Body of pancreas (tissue), 4 donors: Measurements from ENCODE around the gene NEK1. TPM values are rescaled to one million over a fixed set of nuclear protein-coding genes. Genes with fewer than 3 reads are reported as not detected.
"Not testable (repeated sequence)": the region's sequence is repeated elsewhere in the genome, so short reads cannot be mapped to it uniquely, and the experiment has no call there.

Experiments used
- ATAC-seq: fragments of 150-250 bp; one replicate; pipeline ENCODE4 v1.9.1; 2016
- DNase-seq, 4 donors: peaks; one replicate each; pipeline ENCODE4 v3.0.0-alpha.2; 2019
- H3K27ac ChIP-seq, 4 donors: fragments of 200-600 bp; sonication (generic); 1 replicate in 3 of 4; 2 replicates in 1 of 4; pipeline versions ENCODE4 v1.5.1 to v1.6.1; 2016 to 2019; ENCODE audit warnings: mild to moderate bottlenecking in 1 of 4, mixed read lengths in 1 of 4, moderate library complexity in 1 of 4
- H3K27me3 ChIP-seq, 2 donors: fragments of 200-600 bp; sonication (generic); one replicate each; pipeline ENCODE4 v1.6.0; 2016; ENCODE audit warnings: mild to moderate bottlenecking in 1 of 2
- H3K36me3 ChIP-seq, 2 donors: fragments of 200-600 bp; sonication (generic); replicated peaks in 1 of 2; 2 replicates each; pipeline ENCODE4 v1.5.1; 2016; ENCODE audit warnings: low read depth in 2 of 2; ENCODE audit not compliant: insufficient read depth in 1 of 2
- H3K4me1 ChIP-seq: fragments of 200-600 bp; sonication (generic); one replicate; pipeline ENCODE4 v1.6.0; 2016
- H3K4me3 ChIP-seq, 2 donors: fragments of 200-600 bp; sonication (generic); 1 replicate in 1 of 2; 2 replicates in 1 of 2; pipeline ENCODE4 v1.5.1; 2016 to 2019
- H3K9me3 ChIP-seq, 3 donors: fragments of 200-600 bp; sonication (generic); 1 replicate in 2 of 3; 2 replicates in 1 of 3; pipeline ENCODE4 v1.5.1; 2016
- POLR2A ChIP-seq, 3 donors: fragments of 450-650 bp; IDR thresholded peaks; one replicate each; pipeline ENCODE4 v1.6.1; 2016; ENCODE audit warnings: antibody characterized with exemption in 3 of 3, mild to moderate bottlenecking in 2 of 3
- WGBS, 2 donors: methylation state at CpG; one replicate each; pipeline ENCODE4 v1.1.5; 2017; 5-methylcytosine and 5-hydroxymethylcytosine counted together
- intact Hi-C: fragments of 100-400 bp; cut with DNase I; formaldehyde crosslinking; loops from one replicate; pipeline ENCODE4 v1.15.1; 2023
- total RNA-seq, 2 donors: library from RNA; depleted of rRNA; stranded (reverse); fragments of >200 nt; gene quantifications; one replicate each; pipeline ENCODE4 v1.1.0, GENCODE V29; 2016
- TF ChIP-seq, protein P1 (sequence below), 7 experiments: fragments of 450-650 bp in 4 of 7; fragments of 200-600 bp in 3 of 7; sonication (generic) in 3 of 7; IDR thresholded peaks; one replicate each; pipeline ENCODE4 v1.5.1; 2016 to 2019; ENCODE audit warnings: antibody characterized with exemption in 7 of 7

Gene NEK1
- total RNA-seq, 2 donors from 2014 or later: 6.3 to 12.2 TPM

GRCh38 chr4:169540774-169541173, 71.6 kb downstream of the NEK1 start:
- TF ChIP-seq POLR2A (IDR thresholded peaks at IDR 0.05): no peak
- TF ChIP-seq, protein P1, sequence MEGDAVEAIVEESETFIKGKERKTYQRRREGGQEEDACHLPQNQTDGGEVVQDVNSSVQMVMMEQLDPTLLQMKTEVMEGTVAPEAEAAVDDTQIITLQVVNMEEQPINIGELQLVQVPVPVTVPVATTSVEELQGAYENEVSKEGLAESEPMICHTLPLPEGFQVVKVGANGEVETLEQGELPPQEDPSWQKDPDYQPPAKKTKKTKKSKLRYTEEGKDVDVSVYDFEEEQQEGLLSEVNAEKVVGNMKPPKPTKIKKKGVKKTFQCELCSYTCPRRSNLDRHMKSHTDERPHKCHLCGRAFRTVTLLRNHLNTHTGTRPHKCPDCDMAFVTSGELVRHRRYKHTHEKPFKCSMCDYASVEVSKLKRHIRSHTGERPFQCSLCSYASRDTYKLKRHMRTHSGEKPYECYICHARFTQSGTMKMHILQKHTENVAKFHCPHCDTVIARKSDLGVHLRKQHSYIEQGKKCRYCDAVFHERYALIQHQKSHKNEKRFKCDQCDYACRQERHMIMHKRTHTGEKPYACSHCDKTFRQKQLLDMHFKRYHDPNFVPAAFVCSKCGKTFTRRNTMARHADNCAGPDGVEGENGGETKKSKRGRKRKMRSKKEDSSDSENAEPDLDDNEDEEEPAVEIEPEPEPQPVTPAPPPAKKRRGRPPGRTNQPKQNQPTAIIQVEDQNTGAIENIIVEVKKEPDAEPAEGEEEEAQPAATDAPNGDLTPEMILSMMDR (IDR thresholded peaks at IDR 0.05): no peak
- ATAC-seq: no peak
- intact Hi-C loops: no loop called here

DNA sequence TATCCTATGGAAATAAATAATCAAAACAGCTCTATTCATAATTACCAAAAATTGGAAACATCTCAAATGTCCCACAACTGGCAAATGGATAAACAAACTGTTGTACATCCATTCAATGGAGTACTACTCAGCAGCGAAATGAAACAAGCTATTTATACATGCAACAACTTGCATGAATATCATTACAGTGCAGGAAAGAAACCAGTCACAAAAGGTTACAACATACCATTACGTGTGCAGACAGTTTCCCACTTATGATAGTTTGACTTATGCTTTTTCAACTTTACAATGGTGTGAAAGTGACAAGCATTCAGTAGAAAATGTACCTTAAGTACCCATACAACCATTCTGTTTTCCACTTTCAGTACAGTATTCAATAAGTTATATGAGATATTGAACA, 82.3 kb downstream of the NEK1 start:
- intact Hi-C loops: no loop called here

More at GRCh38 chr4:169540774-169541173, 71.6 kb downstream of the NEK1 start:
- H3K9me3 ChIP-seq: no peaks in the 10 kb centered on the region
- H3K36me3 ChIP-seq: no peaks in the 10 kb centered on the region
- H3K4me3 ChIP-seq: no peak overlapping the region
- no peaks in the 10 kb centered on the region for H3K4me1 ChIP-seq
- no peak for DNase-seq
- H3K27me3 ChIP-seq: no peaks in the 10 kb centered on the region
- H3K27ac ChIP-seq: no peak overlapping the region

GRCh38 chr4:169523796-169524195, 88.6 kb downstream of the NEK1 start:
- intact Hi-C loops: no loop called here
- no peak overlapping the region for H3K27ac ChIP-seq
- DNase-seq: no peak
- no peaks in the 10 kb centered on the region for H3K27me3 ChIP-seq
- H3K4me1 ChIP-seq: no peaks in the 10 kb centered on the region
- H3K4me3 ChIP-seq: no peak overlapping the region
- H3K9me3 ChIP-seq: no peaks in the 10 kb centered on the region
- ATAC-seq: no peak
- no peaks in the 10 kb centered on the region for H3K36me3 ChIP-seq
- TF ChIP-seq, protein P1 (IDR thresholded peaks at IDR 0.05): no peak
- no peak for TF ChIP-seq POLR2A (IDR thresholded peaks at IDR 0.05)

More for the DNA sequence above, 82.3 kb downstream of the NEK1 start:
- Histone ChIP-seq H3K4me3 (no peak overlapping the region), H3K27me3 (no peaks in the 10 kb centered on the region), H3K27ac (no peak overlapping the region), H3K9me3 (no peaks in the 10 kb centered on the region), H3K36me3 (no peaks in the 10 kb centered on the region), H3K4me1 (no peaks in the 10 kb centered on the region)
- no peak for ATAC-seq
- 59 to 62% methylated on average over 2 of the region's 2 CpGs for WGBS, 2 donors
- TF ChIP-seq POLR2A (IDR thresholded peaks at IDR 0.05): no peak
- TF ChIP-seq, protein P1 (IDR thresholded peaks at IDR 0.05): no peak
- DNase-seq: no peak

DNA sequence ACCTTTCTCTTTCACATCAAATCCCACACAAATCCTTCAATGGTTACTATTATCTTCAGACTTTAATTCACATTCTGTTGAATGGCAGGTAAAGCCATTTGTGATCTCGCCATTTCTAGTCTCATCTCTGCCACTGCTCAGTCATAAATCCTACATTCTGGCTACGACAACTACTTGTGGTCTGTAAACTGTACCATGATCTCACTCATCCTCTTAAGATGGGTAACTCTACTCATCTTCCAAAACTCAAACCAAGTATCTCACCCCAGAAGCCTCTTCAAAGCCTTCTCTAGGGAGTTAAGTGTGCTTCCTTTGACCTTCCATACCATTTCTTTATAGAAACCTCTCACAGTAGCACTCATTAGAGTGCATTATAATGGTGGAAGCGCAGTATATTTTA, 101.8 kb downstream of the NEK1 start:
- no peaks in the 10 kb centered on the region for H3K36me3 ChIP-seq
- DNase-seq (no peak), ATAC-seq (no peak)
- intact Hi-C loops: no loop called here
- no peak overlapping the region for H3K27ac ChIP-seq
- no peak for TF ChIP-seq POLR2A (IDR thresholded peaks at IDR 0.05)
- TF ChIP-seq, protein P1 (IDR thresholded peaks at IDR 0.05): no peak
- H3K4me3 ChIP-seq: no peak overlapping the region
- WGBS, 2 donors: 91 to 97% methylated on average over 3 of the region's 3 CpGs
- H3K27me3 ChIP-seq: no peaks in the 10 kb centered on the region
- no peaks in the 10 kb centered on the region for H3K4me1 ChIP-seq
- no peaks in the 10 kb centered on the region for H3K9me3 ChIP-seq

DNA sequence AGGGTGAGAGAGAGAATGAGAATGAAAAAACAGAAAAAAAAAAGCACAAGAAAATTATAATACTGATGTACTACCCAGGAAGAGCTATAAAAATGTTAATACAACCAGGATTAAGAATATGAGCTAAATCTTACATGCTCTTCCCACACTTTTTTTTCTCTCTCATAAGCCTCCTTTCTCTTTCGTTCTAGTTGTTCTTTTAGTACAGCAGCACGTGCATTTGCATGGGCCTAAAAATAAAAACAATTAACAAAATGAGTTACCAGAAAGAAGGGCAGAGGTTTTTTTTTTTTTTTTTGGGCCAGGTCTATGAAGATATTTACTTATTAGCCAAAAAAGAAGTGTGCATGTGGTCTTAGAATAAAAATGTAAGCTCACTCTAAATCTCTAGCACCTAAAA, 105.5 kb downstream of the NEK1 start:
- TF ChIP-seq, protein P1 (IDR thresholded peaks at IDR 0.05): no peak
- no peak for TF ChIP-seq POLR2A (IDR thresholded peaks at IDR 0.05)
- ATAC-seq (no peak), DNase-seq (no peak)
- Histone ChIP-seq H3K27ac (no peak overlapping the region), H3K36me3 (no peaks in the 10 kb centered on the region), H3K4me3 (no peak overlapping the region), H3K27me3 (no peaks in the 10 kb centered on the region), H3K9me3 (no peaks in the 10 kb centered on the region), H3K4me1 (no peaks in the 10 kb centered on the region)
- 83 to 88% methylated on average over 2 of the region's 2 CpGs for WGBS, 2 donors
- intact Hi-C loops: no loop called here

- H3K9me3 ChIP-seq, H3K27me3 ChIP-seq, H3K4me3 ChIP-seq, ATAC-seq, intact Hi-C loops, DNase-seq, H3K27ac ChIP-seq, H3K4me1 ChIP-seq, H3K36me3 ChIP-seq: not testable (repeated sequence)
- 98 to 100% methylated on average over 9 to 11 of the region's 11 CpGs for WGBS, 2 donors
Measured at GRCh38 chr4:169499907-169500306, 112.5 kb downstream of the NEK1 start.

- DNase-seq, intact Hi-C loops, H3K36me3 ChIP-seq, H3K27me3 ChIP-seq, H3K4me3 ChIP-seq, H3K27ac ChIP-seq, H3K9me3 ChIP-seq, ATAC-seq, H3K4me1 ChIP-seq: not testable (repeated sequence)
- 92 to 93% methylated on average over 3 of the region's 3 CpGs for WGBS, 2 donors
Measured at GRCh38 chr4:169494234-169494633, 118.1 kb downstream of the NEK1 start.
